IMR-90 (cell line): ENCODE measurements around the gene ACTG2. TPM values are rescaled to one million over a fixed set of nuclear protein-coding genes. Genes with fewer than 3 reads are reported as not detected.

Experiments
- ATAC-seq: fragments of 200-7000 bp; cut with Tn5 transposase; 2 replicates; pipeline ENCODE4 v1.9.1; 2020; ENCODE audit warnings: low read depth, mild to moderate bottlenecking, moderate library complexity
- BruUV-seq: library from RNA; stranded (reverse); fragments of 400-500 nt; replicated peaks from 2 replicates; lab custom pipeline; 2021; lab: Mats Ljungman, UMichigan
- CTCF ChIA-PET: fragments of 300-600 bp; formaldehyde crosslinking; extraction: SDS; loops from one replicate; lab custom pipeline; 2021; ENCODE audit warnings: antibody characterized with exemption; lab: Yijun Ruan, JAX
- POLR2A ChIA-PET: fragments of 300-600 bp; sonication (Branson Sonifier 250); formaldehyde crosslinking; loops from one replicate; lab custom pipeline; 2022; ENCODE audit warnings: antibody characterized with exemption; ENCODE audit not compliant: unreplicated experiment; lab: Charles Lee
- DNase-seq: peaks from one replicate; pipeline ENCODE4 v3.0.0; 2013
- H2AFZ ChIP-seq: replicated peaks from 2 replicates; pipeline ENCODE3; 2013; ENCODE audit warnings: low read length, mild to moderate bottlenecking; ENCODE audit not compliant: poor library complexity
- H2AK5ac ChIP-seq: 2 replicates; pipeline ENCODE4 v1.6.1; 2013; ENCODE audit warnings: low read depth, low read length, inconsistent platforms
- H2AK9ac ChIP-seq: replicated peaks from 2 replicates; pipeline ENCODE3; 2013; ENCODE audit warnings: mild to moderate bottlenecking, low read depth, low read length, moderate library complexity; ENCODE audit not compliant: poor library complexity
- H2BK120ac ChIP-seq: 2 replicates; pipeline ENCODE4 v1.6.1; 2013; ENCODE audit warnings: low read depth, low read length, inconsistent platforms
- H2BK15ac ChIP-seq: 3 replicates; pipeline ENCODE4 v1.6.1; 2013; ENCODE audit warnings: low read depth, low read length, inconsistent platforms
- H2BK20ac ChIP-seq: 2 replicates; pipeline ENCODE4 v1.6.1; 2013; ENCODE audit warnings: low read depth, mild to moderate bottlenecking, inconsistent platforms, low read length, moderate library complexity
- H2BK5ac ChIP-seq: 2 replicates; pipeline ENCODE4 v1.6.1; 2013; ENCODE audit warnings: mild to moderate bottlenecking, low read depth, low read length, inconsistent platforms; ENCODE audit not compliant: poor library complexity, severe bottlenecking
- H3K14ac ChIP-seq: replicated peaks from 2 replicates; pipeline ENCODE4 v1.6.1; 2013; ENCODE audit warnings: low read depth, low read length, inconsistent platforms
- H3K18ac ChIP-seq: 2 replicates; pipeline ENCODE4 v1.6.1; 2013; ENCODE audit warnings: low read depth, low read length, control low read depth
- H3K23ac ChIP-seq: 2 replicates; pipeline ENCODE4 v1.6.1; 2013; ENCODE audit warnings: low read depth, low read length, inconsistent platforms
- H3K27ac ChIP-seq: 2 replicates; pipeline ENCODE4 v1.5.1; 2013; ENCODE audit warnings: mild to moderate bottlenecking, control low read depth, low read length; ENCODE audit not compliant: insufficient read depth
- H3K27me3 ChIP-seq: 2 replicates; pipeline ENCODE4 v1.6.1; 2013; ENCODE audit warnings: low read length; ENCODE audit not compliant: control insufficient read depth, insufficient read depth
- H3K36me3 ChIP-seq: 2 replicates; pipeline ENCODE4 v1.6.1; 2013; ENCODE audit warnings: low read length, mixed read lengths; ENCODE audit not compliant: control insufficient read depth, insufficient read depth
- H3K4ac ChIP-seq: 2 replicates; pipeline ENCODE4 v1.6.1; 2013; ENCODE audit warnings: low read depth, low read length, inconsistent platforms
- H3K4me1 ChIP-seq: 2 replicates; pipeline ENCODE4 v1.6.1; 2013; ENCODE audit warnings: low read length, mixed read lengths; ENCODE audit not compliant: control insufficient read depth, insufficient read depth
- H3K4me2 ChIP-seq: 2 replicates; pipeline ENCODE4 v1.6.1; 2013; ENCODE audit warnings: low read depth, mild to moderate bottlenecking, control low read depth, low read length, moderate library complexity
- H3K4me3 ChIP-seq: 2 replicates; pipeline ENCODE4 v1.5.1; 2013; ENCODE audit warnings: low read depth, mild to moderate bottlenecking, control low read depth, low read length, moderate library complexity; ENCODE audit not compliant: insufficient read depth
- H3K56ac ChIP-seq: 2 replicates; pipeline ENCODE4 v1.6.1; 2013; ENCODE audit warnings: low read length, inconsistent platforms; ENCODE audit not compliant: insufficient read depth; ENCODE audit errors: extremely low read depth
- H3K79me1 ChIP-seq, 2 experiments: 2 replicates each; pipeline ENCODE4 v1.6.1; 2013; ENCODE audit warnings: low read length in 2 of 2, inconsistent platforms in 1 of 2, low read depth in 1 of 2
- H3K9ac ChIP-seq: 2 replicates; pipeline ENCODE4 v1.6.1; 2013; ENCODE audit warnings: low read depth, low read length, control low read depth
- H3K9me1 ChIP-seq: 2 replicates; pipeline ENCODE4 v1.6.1; 2013; ENCODE audit warnings: low read length, inconsistent platforms; ENCODE audit not compliant: insufficient read depth
- H3K9me3 ChIP-seq: 2 replicates; pipeline ENCODE4 v1.6.1; 2013; ENCODE audit warnings: low read length; ENCODE audit not compliant: control insufficient read depth, insufficient read depth
- H4K20me1 ChIP-seq: 2 replicates; pipeline ENCODE4 v1.6.1; 2013; ENCODE audit warnings: low read length, inconsistent platforms; ENCODE audit not compliant: insufficient read depth
- H4K5ac ChIP-seq: 2 replicates; pipeline ENCODE4 v1.6.1; 2013; ENCODE audit warnings: mild to moderate bottlenecking, low read depth, low read length, control low read depth
- H4K8ac ChIP-seq, 2 experiments: 2 replicates each; pipeline ENCODE4 v1.6.1; 2013; ENCODE audit warnings: low read depth in 2 of 2, low read length in 2 of 2, control low read depth in 1 of 2, inconsistent platforms in 1 of 2
- H4K91ac ChIP-seq: 2 replicates; pipeline ENCODE4 v1.6.1; 2013; ENCODE audit warnings: low read depth, low read length, inconsistent platforms; ENCODE audit not compliant: insufficient read depth
- BHLHE40 ChIP-seq: fragments of 150-350 bp; IDR thresholded peaks from 2 replicates; pipeline ENCODE4 v1.6.1; 2016; ENCODE audit warnings: mild to moderate bottlenecking, low read depth, low read length
- CEBPB ChIP-seq: IDR thresholded peaks from 2 replicates; pipeline ENCODE4 v1.6.1; 2012; ENCODE audit warnings: low read depth, low read length, improper control_type of control experiment
- FOS ChIP-seq: fragments of 150-350 bp; IDR thresholded peaks from 2 replicates; pipeline ENCODE4 v1.6.1; 2016; ENCODE audit warnings: low read depth, low read length
- MAFK ChIP-seq: IDR thresholded peaks from 2 replicates; pipeline ENCODE4 v1.6.1; 2012; ENCODE audit warnings: low read depth, low read length, improper control_type of control experiment
- MAZ ChIP-seq: IDR thresholded peaks from 2 replicates; pipeline ENCODE4 v1.6.1; 2012; ENCODE audit warnings: low read depth, mild to moderate bottlenecking, low read length, improper control_type of control experiment, moderate library complexity, borderline replicate concordance
- MXI1 ChIP-seq: IDR thresholded peaks from 2 replicates; pipeline ENCODE4 v1.6.1; 2012; ENCODE audit warnings: low read depth, mild to moderate bottlenecking, low read length, moderate library complexity, borderline replicate concordance
- NFE2L2 ChIP-seq: fragments of 150-350 bp; IDR thresholded peaks from 2 replicates; pipeline ENCODE4 v1.6.1; 2016; ENCODE audit warnings: low read depth, mild to moderate bottlenecking, low read length
- RAD21 ChIP-seq: IDR thresholded peaks from 2 replicates; pipeline ENCODE4 v1.6.1; 2012; ENCODE audit warnings: low read length, improper control_type of control experiment
- RCOR1 ChIP-seq: IDR thresholded peaks from 2 replicates; pipeline ENCODE4 v1.6.1; 2012; ENCODE audit warnings: mild to moderate bottlenecking, low read length, improper control_type of control experiment; ENCODE audit not compliant: insufficient replicate concordance
- SMC3 ChIP-seq: fragments of 150-350 bp; IDR thresholded peaks from 2 replicates; pipeline ENCODE4 v1.6.1; 2016; ENCODE audit warnings: low read depth, mild to moderate bottlenecking, antibody characterized with exemption, low read length, moderate library complexity
- WGBS, 2 experiments: methylation state at CpG; one replicate each; pipeline versions ENCODE4 v1.1.5 to v1.1.7; 2013; ENCODE audit warnings: missing lambda C conversion rate in 2 of 2; ENCODE audit not compliant: insufficient read length in 1 of 2; ENCODE audit errors: extremely low coverage in 2 of 2; 5-methylcytosine and 5-hydroxymethylcytosine counted together
- dilution Hi-C: fragments of 300-500 bp; cut with HindIII; formaldehyde crosslinking; loops from one replicate; pipeline ENCODE4 v1.14.3; 2018; ENCODE audit warnings: low sequenced_read_pairs; ENCODE audit not compliant: unreplicated experiment
- in situ Hi-C: fragments of 300-500 bp; cut with MboI; formaldehyde crosslinking; loops from 3 replicates; pipeline ENCODE4 v1.14.3; 2019; ENCODE audit warnings: low sequenced_read_pairs, inconsistent platforms, mixed read lengths
- intact Hi-C: fragments of 100-400 bp; cut with micrococcal nuclease; formaldehyde crosslinking; loops from 2 replicates; pipeline ENCODE4 v1.10.0; 2022
- polyA plus RNA-seq, 3 experiments: library from polyadenylated mRNA; depleted of rRNA; stranded (reverse); fragments of >200 nt; gene quantifications; 2 replicates each; pipeline ENCODE4 v1.2.3, GENCODE V29; 2012; ENCODE audit warnings: low replicate concordance in 1 of 3
- total RNA-seq: library from RNA; depleted of rRNA; stranded (reverse); fragments of >200 nt; gene quantifications from 2 replicates; pipeline ENCODE4 v1.2.3, GENCODE V29; 2012
- TF ChIP-seq, protein P1 (sequence below): conservative IDR thresholded peaks from 2 replicates; pipeline ENCODE4 v1.5.1; 2012; ENCODE audit warnings: mild to moderate bottlenecking, low read depth, low read length, improper control_type of control experiment
- TF ChIP-seq, protein P2 (sequence below): fragments of 150-350 bp; IDR thresholded peaks from 2 replicates; pipeline ENCODE4 v1.6.1; 2016; ENCODE audit warnings: low read depth, mild to moderate bottlenecking, low read length, moderate library complexity, borderline replicate concordance
- TF ChIP-seq, protein P3 (sequence below): fragments of 150-350 bp; IDR thresholded peaks from 2 replicates; pipeline ENCODE4 v1.6.1; 2017; ENCODE audit warnings: mild to moderate bottlenecking, antibody characterized with exemption, low read length, low read depth

Gene ACTG2
- total and polyA plus RNA-seq, 2 of the 4 experiments (the other 2 are of a cell fraction): 523 to 899 TPM

DNA sequence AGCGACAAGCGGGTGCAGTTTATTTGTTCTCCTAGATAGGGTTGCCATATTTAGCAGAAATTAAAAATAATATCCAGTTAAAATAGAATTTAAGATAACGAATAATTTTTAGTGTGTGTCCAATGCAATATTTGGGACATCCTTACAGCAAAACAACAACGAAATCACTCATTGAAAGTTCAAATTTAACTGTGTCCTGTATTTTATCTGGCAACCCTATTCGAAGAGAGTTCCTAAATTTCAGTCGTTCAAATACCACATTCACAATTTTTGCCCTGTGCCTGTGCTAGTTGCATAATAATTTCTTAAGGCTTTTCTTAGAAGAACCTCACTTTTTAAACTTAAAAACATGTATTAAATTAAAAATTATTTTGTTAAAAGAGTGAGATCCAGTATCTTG is 34.5 kb downstream of the ACTG2 start (continued):
- TF ChIP-seq RAD21: no peak
- TF ChIP-seq MAFK: no peak
- no peak for TF ChIP-seq FOS

DNA sequence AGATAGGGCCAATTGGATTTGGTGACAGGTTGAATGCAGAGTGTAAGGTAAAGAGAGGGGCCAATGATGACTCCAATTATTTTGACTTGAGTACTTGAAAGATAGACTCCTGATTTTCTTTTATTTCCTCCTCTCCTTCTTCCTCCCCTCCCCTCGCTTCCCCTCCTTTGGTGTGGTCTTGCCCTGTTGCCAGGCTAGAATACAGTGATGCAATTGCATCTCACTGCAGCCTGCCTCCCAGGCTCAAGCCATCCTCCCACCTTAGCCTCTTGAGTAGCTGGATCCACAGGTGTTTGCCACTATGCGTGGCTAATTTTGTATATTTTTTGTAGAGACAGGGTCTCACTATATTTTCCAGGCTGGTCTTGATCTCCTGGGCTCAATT is 36.1 kb downstream of the ACTG2 start:
- Histone ChIP-seq H3K23ac (0 out of 2 replicates have a peak overlapping the region, but pooled peaks have one; percentile 21), H3K9me3 (no peaks in the 10 kb centered on the region), H3K27me3 (no peaks in the 10 kb centered on the region), H2AK5ac (no peak overlapping the region), H4K8ac (no peak overlapping the region), H2BK5ac (no peak overlapping the region), H2AK9ac (no peak overlapping the region), H4K5ac (no peak overlapping the region), H2BK15ac (no peak overlapping the region), H3K27ac (no peak overlapping the region), H3K14ac (no peak overlapping the region), H3K36me3 (peaks cover 2% of the 10 kb centered on the region; the same call in 1 of the 2 replicates), H3K9ac (no peak overlapping the region), H3K4ac (no peak overlapping the region), H3K79me1 (peaks cover 28 to 69% of the 10 kb centered on the region in 2 experiments), H2BK120ac (no peak overlapping the region), H4K20me1 (peaks cover 44% of the 10 kb centered on the region), H3K4me3 (no peak overlapping the region), H3K18ac (no peak overlapping the region), H2AFZ (no peak overlapping the region), H3K4me2 (peak overlapping the region; percentile 35; the same call in 1 of the 2 replicates), H4K91ac (no peak overlapping the region), H3K4me1 (peaks cover 10% of the 10 kb centered on the region), H3K9me1 (peaks cover 6% of the 10 kb centered on the region), H3K56ac (no peak overlapping the region), H2BK20ac (no peak overlapping the region)
- dilution Hi-C loops (no loop called here), intact Hi-C loops (loop anchor here (5.0 to 10.0 kb wide), 3 partner anchors 53 to 466 kb away; partner anchors contain the start of gene TET3), in situ Hi-C loops (loop anchor here (10.0 kb wide), 1 partner anchor 216 kb away; the partner anchor contains the start of gene BOLA3)
- WGBS, 2 experiments: no CpG with 5 or more reads among the region's 2 CpGs
- ChIA-PET POLR2A (no interaction called here), CTCF (no interaction called here)
- BruUV-seq: no TSS peak
- ATAC-seq (no peak), DNase-seq (no peak)
- TF ChIP-seq MXI1 (no peak), SMC3 (no peak), CEBPB (no peak), MAFK (no peak), MAZ (no peak), NFE2L2 (no peak), BHLHE40 (no peak), RCOR1 (no peak), FOS (no peak)
- TF ChIP-seq, protein P1, sequence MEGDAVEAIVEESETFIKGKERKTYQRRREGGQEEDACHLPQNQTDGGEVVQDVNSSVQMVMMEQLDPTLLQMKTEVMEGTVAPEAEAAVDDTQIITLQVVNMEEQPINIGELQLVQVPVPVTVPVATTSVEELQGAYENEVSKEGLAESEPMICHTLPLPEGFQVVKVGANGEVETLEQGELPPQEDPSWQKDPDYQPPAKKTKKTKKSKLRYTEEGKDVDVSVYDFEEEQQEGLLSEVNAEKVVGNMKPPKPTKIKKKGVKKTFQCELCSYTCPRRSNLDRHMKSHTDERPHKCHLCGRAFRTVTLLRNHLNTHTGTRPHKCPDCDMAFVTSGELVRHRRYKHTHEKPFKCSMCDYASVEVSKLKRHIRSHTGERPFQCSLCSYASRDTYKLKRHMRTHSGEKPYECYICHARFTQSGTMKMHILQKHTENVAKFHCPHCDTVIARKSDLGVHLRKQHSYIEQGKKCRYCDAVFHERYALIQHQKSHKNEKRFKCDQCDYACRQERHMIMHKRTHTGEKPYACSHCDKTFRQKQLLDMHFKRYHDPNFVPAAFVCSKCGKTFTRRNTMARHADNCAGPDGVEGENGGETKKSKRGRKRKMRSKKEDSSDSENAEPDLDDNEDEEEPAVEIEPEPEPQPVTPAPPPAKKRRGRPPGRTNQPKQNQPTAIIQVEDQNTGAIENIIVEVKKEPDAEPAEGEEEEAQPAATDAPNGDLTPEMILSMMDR: no peak
- TF ChIP-seq, protein P2, sequence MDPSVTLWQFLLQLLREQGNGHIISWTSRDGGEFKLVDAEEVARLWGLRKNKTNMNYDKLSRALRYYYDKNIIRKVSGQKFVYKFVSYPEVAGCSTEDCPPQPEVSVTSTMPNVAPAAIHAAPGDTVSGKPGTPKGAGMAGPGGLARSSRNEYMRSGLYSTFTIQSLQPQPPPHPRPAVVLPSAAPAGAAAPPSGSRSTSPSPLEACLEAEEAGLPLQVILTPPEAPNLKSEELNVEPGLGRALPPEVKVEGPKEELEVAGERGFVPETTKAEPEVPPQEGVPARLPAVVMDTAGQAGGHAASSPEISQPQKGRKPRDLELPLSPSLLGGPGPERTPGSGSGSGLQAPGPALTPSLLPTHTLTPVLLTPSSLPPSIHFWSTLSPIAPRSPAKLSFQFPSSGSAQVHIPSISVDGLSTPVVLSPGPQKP: no peak
- TF ChIP-seq, protein P3, sequence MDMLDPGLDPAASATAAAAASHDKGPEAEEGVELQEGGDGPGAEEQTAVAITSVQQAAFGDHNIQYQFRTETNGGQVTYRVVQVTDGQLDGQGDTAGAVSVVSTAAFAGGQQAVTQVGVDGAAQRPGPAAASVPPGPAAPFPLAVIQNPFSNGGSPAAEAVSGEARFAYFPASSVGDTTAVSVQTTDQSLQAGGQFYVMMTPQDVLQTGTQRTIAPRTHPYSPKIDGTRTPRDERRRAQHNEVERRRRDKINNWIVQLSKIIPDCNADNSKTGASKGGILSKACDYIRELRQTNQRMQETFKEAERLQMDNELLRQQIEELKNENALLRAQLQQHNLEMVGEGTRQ: no peak
